Stimulated activated CD4-positive, alpha-beta T cell treated with anti-CD3 and anti-CD28 coated beads, Interleukin-1b, Interleukin-23, amount 100 ng/mL, for 24 hours (primary cell): ENCODE data around the gene KMT2E.
A peak's percentile ranks its signal among the peaks of the same experiment; 100 is the strongest.

ENCODE experiments used
- DNase-seq, 4 experiments: peaks; one replicate each; pipeline ENCODE4 v3.0.0-alpha.2; 2020; ENCODE audit warnings: low read depth in 4 of 4, low spot score in 1 of 4

KMT2E gene

GRCh38 chr7:105009667-105010503 is 4.1 kb upstream of the KMT2E start:
- no peak for DNase-seq

- DNase-seq: no peak
Observed at GRCh38 chr7:105010504-105011130, 3.4 kb upstream of the KMT2E start.

- no peak for DNase-seq
Observed at GRCh38 chr7:105011141-105011830, 2.7 kb upstream of the KMT2E start.

GRCh38 chr7:105011831-105012502 is 2.0 kb upstream of the KMT2E start:
- DNase-seq: peak in 1 of 4 experiments; percentile 25

- peak; percentile 98 to 100 (median 99) for DNase-seq
Observed at GRCh38 chr7:105012503-105013220, 1.3 kb upstream of the KMT2E start.

GRCh38 chr7:105013221-105013815 is 687 bp upstream of the KMT2E start:
- DNase-seq: peak; percentile 79 to 90 (median 88)

- DNase-seq: peak in 2 of 4 experiments; percentile 32 to 37
Observed at GRCh38 chr7:105014693-105015389, 836 bp downstream of the KMT2E start.

GRCh38 chr7:105015390-105015965 is 1.5 kb downstream of the KMT2E start:
- no peak for DNase-seq

- no peak for DNase-seq
Observed at GRCh38 chr7:105016068-105016708, 2.2 kb downstream of the KMT2E start.

- no peak for DNase-seq
Observed at GRCh38 chr7:105016709-105017656, 3.0 kb downstream of the KMT2E start.

- DNase-seq: no peak
Observed at GRCh38 chr7:105017657-105018365, 3.8 kb downstream of the KMT2E start.

GRCh38 chr7:105019269-105019668 is 5.3 kb downstream of the KMT2E start:
- DNase-seq: no peak

GRCh38 chr7:105020926-105021325 is 6.9 kb downstream of the KMT2E start:
- DNase-seq: no peak

- no peak for DNase-seq
Observed at GRCh38 chr7:105021352-105021751, 7.3 kb downstream of the KMT2E start.

- no peak for DNase-seq
Observed at GRCh38 chr7:105021967-105022366, 8.0 kb downstream of the KMT2E start.

GRCh38 chr7:105022458-105022857 is 8.5 kb downstream of the KMT2E start:
- DNase-seq: no peak

GRCh38 chr7:105024734-105025133 is 10.7 kb downstream of the KMT2E start:
- DNase-seq: no peak
